Mucosa of stomach (tissue), 1 donor: Measurements from ENCODE around the gene MGAT3.
"Not testable (repeated sequence)": the region's sequence is repeated elsewhere in the genome, so short reads cannot be mapped to it uniquely, and the experiment has no call there.

Experiments
- H3K27me3 ChIP-seq: one replicate; pipeline ENCODE4 v1.7.0; 2013; ENCODE audit warnings: mild to moderate bottlenecking, low read length; ENCODE audit not compliant: control insufficient read depth, insufficient read depth
- H3K36me3 ChIP-seq: one replicate; pipeline ENCODE4 v1.7.0; 2013; ENCODE audit warnings: low read length; ENCODE audit not compliant: control insufficient read depth, insufficient read depth
- H3K4me1 ChIP-seq: one replicate; pipeline ENCODE4 v1.7.0; 2013; ENCODE audit warnings: mild to moderate bottlenecking, low read length; ENCODE audit not compliant: control insufficient read depth, insufficient read depth
- H3K4me3 ChIP-seq: one replicate; pipeline ENCODE4 v1.7.0; 2013; ENCODE audit warnings: low read length
- H3K9ac ChIP-seq: one replicate; pipeline ENCODE4 v1.7.0; 2013; ENCODE audit warnings: mild to moderate bottlenecking, low read length, moderate library complexity
- H3K9me3 ChIP-seq: one replicate; pipeline ENCODE4 v1.7.0; 2013; ENCODE audit warnings: mild to moderate bottlenecking, low read length, moderate library complexity; ENCODE audit not compliant: control insufficient read depth
- donor health status: Pancreatic carcinoma.

MGAT3 gene, protein sequence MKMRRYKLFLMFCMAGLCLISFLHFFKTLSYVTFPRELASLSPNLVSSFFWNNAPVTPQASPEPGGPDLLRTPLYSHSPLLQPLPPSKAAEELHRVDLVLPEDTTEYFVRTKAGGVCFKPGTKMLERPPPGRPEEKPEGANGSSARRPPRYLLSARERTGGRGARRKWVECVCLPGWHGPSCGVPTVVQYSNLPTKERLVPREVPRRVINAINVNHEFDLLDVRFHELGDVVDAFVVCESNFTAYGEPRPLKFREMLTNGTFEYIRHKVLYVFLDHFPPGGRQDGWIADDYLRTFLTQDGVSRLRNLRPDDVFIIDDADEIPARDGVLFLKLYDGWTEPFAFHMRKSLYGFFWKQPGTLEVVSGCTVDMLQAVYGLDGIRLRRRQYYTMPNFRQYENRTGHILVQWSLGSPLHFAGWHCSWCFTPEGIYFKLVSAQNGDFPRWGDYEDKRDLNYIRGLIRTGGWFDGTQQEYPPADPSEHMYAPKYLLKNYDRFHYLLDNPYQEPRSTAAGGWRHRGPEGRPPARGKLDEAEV

DNA sequence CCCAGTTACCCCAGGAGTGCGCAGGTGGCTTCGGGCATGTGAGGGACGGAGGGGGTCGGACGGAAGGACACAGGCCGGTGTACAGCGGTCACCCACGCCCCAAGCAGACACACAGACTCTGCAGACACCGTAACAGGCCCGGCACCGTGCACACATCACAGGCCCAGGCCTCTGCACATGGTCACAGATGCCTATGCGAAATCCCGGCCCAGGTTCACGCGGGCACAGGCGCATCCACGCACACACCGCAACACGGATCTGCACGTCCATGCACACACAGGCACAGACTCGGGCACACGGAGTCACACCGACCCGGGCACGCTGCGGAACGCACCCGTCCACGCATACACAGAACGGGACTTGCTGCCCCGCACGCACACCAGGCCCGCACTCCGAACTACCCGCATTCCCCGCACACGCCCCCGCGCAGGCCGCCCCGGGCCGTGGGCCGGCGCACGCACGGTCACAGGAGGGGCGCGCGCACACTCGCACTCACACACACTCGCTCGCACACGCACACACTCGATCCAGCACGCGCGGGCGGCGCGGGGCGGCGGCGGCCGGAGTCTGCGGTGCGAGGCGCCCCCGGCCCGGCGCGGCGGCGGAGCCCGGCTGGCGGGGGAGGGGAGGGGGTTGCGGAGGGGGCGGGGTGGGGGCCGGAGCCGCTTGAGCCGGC is at the start of gene MGAT3:
MGAT3 (plus strand) TSS at position 491 of the 676 bp plus-strand sequence. CDS start 30,336 bp downstream, outside the sequence.
- Histone ChIP-seq H3K27me3 (peaks cover 35% of the 10 kb centered on the region), H3K9ac (no peak within 1 kb of the TSS), H3K4me3 (no peak within 1 kb of the TSS), H3K4me1 (peaks cover 40% of the 10 kb centered on the region), H3K36me3 (no peaks in the 10 kb centered on the region), H3K9me3 (no peaks in the 10 kb centered on the region)

DNA sequence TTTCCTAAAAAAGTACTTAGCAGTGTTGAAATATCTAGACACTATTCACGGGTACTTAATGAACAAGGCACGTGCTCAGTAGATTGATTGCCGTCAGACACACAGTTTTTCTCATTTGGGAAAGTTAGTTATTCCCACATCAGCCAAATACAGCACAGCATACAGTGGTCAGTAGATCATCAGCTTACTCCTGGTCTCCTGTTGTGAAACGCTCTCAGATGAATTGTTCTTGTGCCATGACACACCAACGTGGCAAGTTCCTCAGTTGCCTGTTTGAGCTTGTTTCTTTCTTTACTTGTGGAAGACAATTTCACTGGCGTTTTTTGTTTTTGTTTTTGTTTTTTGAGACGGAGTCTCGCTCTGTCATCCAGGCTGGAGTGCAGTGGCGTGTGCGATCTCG is 48.6 kb upstream of the MGAT3 start:
- peaks cover 4% of the 10 kb centered on the region for H3K4me1 ChIP-seq
- no peaks in the 10 kb centered on the region for H3K36me3 ChIP-seq
- no peak overlapping the region for H3K9ac ChIP-seq
- no peaks in the 10 kb centered on the region for H3K9me3 ChIP-seq
- no peaks in the 10 kb centered on the region for H3K27me3 ChIP-seq
- H3K4me3 ChIP-seq: no peak overlapping the region

DNA sequence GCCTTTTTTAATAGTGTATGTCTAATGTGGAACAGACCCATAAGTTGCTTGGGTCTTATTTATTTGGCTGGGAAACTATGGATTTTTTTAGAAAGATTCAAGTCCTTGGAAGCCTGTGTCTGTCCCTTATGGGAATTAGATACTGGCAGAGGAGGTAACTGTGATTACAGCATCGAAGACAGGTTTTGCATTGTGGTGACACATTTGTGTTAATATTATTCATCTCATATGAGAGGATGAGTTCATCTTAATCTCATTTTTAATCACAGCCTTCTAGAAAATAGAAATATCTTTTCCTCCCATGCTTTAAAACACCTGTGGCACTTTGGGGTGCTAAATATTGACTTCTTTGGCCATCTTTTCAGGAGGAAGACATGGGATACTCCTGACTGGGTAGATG is 48.0 kb upstream of the MGAT3 start:
- H3K36me3 ChIP-seq: no peaks in the 10 kb centered on the region
- no peaks in the 10 kb centered on the region for H3K9me3 ChIP-seq
- H3K4me3 ChIP-seq: no peak overlapping the region
- peaks cover 4% of the 10 kb centered on the region for H3K4me1 ChIP-seq
- H3K27me3 ChIP-seq: no peaks in the 10 kb centered on the region
- H3K9ac ChIP-seq: no peak overlapping the region

DNA sequence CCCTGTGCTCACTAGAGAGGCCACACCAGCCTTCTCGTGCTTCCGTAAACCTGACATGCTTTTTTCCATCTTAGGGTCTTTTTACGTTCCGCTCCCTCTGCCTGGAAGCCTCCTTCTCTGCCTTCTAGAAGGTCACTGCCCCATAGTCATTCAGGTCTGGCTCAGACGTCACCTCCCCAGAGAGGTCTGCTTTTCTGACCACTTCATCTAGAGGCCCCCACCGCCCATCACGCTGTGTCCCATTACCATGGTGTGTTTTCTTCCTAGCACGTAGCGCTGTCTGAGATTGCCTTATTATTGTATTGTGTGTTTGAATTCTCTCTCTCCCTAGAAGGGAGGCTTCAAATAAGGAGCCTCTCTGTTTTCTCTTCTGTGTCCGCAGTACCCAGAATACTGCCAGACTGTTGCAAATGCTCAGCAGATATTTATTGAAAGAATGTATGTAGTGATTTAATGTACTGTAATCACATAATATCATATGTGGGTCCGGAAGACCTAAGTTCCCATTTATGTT is 47.2 kb upstream of the MGAT3 start:
- Histone ChIP-seq H3K4me1 (peaks cover 4% of the 10 kb centered on the region), H3K9ac (no peak overlapping the region), H3K36me3 (no peaks in the 10 kb centered on the region), H3K9me3 (no peaks in the 10 kb centered on the region), H3K27me3 (no peaks in the 10 kb centered on the region), H3K4me3 (no peak overlapping the region)

DNA sequence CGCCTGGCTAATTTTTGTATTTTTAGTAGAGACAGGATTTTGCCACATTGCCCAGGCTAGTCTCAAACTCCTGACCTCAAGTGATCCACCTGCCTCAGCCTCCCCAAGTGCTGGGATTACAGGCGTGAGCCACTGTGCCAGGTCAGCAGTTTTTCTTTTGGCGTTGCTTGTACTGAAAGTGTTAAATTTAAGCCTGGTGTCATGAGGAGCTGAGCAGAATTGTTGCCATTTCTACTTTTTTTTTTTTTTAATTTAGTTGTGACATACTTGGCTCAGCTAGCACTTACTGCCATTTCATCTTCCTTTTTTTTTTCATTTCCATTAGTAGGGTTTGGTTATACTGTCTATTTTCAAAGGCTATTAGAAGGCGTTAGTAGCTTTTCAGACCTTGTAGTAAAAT is 46.5 kb upstream of the MGAT3 start:
- H3K9ac ChIP-seq: no peak overlapping the region
- H3K9me3 ChIP-seq: no peaks in the 10 kb centered on the region
- peaks cover 4% of the 10 kb centered on the region for H3K4me1 ChIP-seq
- H3K4me3 ChIP-seq: no peak overlapping the region
- no peaks in the 10 kb centered on the region for H3K27me3 ChIP-seq
- H3K36me3 ChIP-seq: no peaks in the 10 kb centered on the region

DNA sequence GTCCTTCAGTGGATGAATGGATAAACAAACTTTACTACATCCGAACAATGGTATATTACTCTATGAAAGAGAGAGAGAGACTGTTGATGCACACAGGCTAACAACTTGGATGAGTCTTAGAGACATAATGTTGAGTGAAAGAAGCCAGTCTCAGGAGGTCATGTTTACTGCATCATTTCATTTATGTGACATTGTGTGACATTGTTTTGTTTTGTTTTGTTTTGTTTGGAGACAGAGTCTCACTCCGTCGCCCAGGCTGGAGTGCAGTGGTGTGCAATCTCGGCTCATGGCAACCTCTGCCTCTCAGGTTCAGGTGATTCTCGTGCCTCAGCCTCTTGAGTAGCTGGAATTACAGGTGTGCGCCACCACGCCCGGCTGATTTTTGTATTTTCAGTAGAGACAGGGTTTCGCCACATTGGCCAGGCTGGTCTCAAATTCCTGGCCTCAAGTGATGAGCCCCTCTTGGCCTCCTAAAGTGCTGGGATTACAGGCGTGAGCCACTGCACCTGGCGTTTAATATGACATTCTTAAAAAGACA is 44.9 kb upstream of the MGAT3 start:
- H3K27me3 ChIP-seq, H3K4me3 ChIP-seq, H3K9ac ChIP-seq, H3K9me3 ChIP-seq, H3K4me1 ChIP-seq: not testable (repeated sequence)
- H3K36me3 ChIP-seq: peaks cover 10% of the 10 kb centered on the region

DNA sequence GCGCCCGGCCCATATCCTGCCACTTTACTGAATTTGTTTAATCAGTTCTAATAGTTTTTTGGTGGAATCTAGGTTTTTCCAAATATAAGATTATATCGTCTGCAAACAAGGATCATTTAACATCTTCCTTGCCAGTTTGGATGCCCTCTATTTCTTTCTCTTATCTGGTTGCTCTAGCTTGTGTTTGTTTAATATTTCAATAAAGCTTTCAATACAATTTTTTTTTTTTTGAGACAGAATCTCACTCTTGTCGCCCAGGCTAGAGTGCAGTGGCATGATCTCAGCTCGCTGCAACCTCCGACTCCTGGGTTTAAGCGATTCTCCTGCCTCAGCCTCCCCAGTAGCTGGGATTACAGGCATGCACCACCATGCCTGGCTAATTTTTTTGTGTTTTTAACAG is 43.6 kb upstream of the MGAT3 start:
- H3K4me1 ChIP-seq, H3K4me3 ChIP-seq, H3K9me3 ChIP-seq, H3K27me3 ChIP-seq, H3K9ac ChIP-seq: not testable (repeated sequence)
- peaks cover 15% of the 10 kb centered on the region for H3K36me3 ChIP-seq

DNA sequence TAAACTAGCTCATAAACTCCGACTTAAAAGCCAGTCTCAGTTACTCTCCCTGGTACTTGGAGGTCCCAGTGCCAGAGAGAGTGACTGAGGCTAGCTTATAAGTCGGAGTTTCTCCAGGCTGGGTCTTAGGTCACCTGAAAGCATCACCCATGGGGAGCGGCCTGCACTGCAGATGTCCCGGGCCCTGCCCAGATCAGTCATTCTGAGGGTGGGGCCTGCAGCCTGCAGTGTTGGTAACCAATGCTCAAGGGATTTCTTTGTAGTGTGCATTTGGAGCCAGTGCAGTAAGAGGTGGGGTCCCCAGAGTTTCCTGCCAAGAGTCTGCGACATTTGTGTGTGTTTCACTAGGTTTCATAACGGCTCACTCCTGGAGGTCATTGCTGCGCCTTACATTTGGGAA is 42.4 kb upstream of the MGAT3 start:
- peaks cover 4% of the 10 kb centered on the region for H3K4me1 ChIP-seq
- H3K4me3 ChIP-seq: no peak overlapping the region
- peaks cover 15% of the 10 kb centered on the region for H3K36me3 ChIP-seq
- no peaks in the 10 kb centered on the region for H3K9me3 ChIP-seq
- H3K9ac ChIP-seq: no peak overlapping the region
- H3K27me3 ChIP-seq: no peaks in the 10 kb centered on the region

DNA sequence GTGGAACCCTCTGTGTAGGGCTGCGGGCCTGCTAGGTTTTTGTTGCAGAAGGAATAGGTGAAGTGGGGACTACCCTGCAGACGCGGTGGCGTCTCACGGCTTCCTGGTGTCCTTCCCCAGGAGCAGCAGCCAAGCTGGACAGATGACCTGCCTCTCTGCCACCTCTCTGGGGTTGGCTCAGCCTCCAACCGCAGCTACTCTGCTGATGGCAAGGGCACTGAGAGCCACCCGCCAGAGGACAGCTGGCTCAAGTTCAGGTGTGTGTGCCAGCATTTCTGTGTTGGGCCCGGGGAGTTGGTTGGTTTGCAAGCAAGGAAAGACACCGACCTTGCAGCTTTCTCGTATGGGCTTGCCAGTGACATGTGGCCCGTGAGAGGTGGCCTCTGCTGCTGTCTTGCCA is 41.9 kb upstream of the MGAT3 start:
- no peak overlapping the region for H3K9ac ChIP-seq
- H3K4me3 ChIP-seq: no peak overlapping the region
- H3K4me1 ChIP-seq: peaks cover 4% of the 10 kb centered on the region
- H3K27me3 ChIP-seq: no peaks in the 10 kb centered on the region
- H3K36me3 ChIP-seq: peaks cover 15% of the 10 kb centered on the region
- H3K9me3 ChIP-seq: no peaks in the 10 kb centered on the region

DNA sequence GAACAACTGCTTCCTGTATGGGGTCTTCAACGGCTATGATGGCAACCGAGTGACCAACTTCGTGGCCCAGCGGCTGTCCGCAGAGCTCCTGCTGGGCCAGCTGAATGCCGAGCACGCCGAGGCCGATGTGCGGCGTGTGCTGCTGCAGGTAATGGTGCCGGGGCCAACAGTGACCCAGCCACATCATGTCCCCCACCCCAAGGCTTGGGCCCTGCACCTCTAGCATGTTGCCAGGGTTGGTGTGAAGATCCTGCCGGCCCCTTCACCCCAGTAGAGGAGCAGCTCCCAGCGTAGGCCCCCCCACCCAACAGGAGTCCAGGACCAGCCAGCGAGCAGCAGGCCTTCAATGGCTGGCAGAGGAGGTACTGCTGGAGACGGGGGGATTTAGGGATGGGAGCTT is 41.3 kb upstream of the MGAT3 start:
- no peaks in the 10 kb centered on the region for H3K27me3 ChIP-seq
- no peak overlapping the region for H3K4me3 ChIP-seq
- peaks cover 15% of the 10 kb centered on the region for H3K36me3 ChIP-seq
- no peaks in the 10 kb centered on the region for H3K9me3 ChIP-seq
- H3K9ac ChIP-seq: no peak overlapping the region
- H3K4me1 ChIP-seq: peaks cover 4% of the 10 kb centered on the region

DNA sequence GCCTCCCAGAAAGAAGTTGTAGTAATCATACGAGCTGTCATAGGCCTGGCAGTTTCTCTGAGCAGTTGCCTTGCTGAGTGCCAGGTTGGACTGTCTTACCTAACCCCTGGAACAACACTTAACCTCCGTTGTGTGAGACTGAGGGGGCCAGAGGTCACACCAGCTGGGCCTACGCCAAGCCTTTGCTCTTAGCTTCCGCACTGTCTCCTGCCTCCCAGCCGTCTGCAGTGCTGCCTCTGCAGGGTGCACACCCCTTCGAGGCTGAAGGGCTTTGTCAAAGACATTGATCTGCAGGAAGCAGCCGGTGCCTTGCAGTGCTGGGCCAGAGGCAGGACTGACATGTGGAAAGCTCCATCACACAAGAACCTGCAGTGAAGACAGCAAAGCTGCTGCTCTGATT is 40.5 kb upstream of the MGAT3 start:
- peaks cover 4% of the 10 kb centered on the region for H3K4me1 ChIP-seq
- H3K36me3 ChIP-seq: peaks cover 19% of the 10 kb centered on the region
- H3K4me3 ChIP-seq: no peak overlapping the region
- H3K9me3 ChIP-seq: no peaks in the 10 kb centered on the region
- H3K9ac ChIP-seq: no peak overlapping the region
- H3K27me3 ChIP-seq: no peaks in the 10 kb centered on the region

DNA sequence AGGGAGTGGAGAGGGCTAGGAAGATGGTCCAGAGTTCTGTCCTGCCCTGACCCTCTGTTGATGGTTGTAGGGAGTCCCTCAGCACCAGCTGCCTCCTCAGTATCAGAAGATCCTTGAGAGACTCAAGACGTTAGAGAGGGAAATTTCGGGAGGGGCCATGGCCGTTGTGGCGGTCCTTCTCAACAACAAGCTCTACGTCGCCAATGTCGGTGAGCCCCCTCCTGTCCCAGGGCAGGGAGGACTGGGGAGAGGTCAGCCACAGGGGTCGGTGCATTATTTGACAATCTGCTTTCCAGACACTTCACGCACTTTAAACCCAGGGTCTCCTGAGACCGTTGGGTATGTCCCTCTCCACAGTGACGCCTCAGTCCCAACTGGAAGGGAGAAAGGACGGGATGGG is 39.2 kb upstream of the MGAT3 start:
- H3K36me3 ChIP-seq: peaks cover 23% of the 10 kb centered on the region
- no peaks in the 10 kb centered on the region for H3K4me1 ChIP-seq

More for the DNA sequence above, 39.2 kb upstream of the MGAT3 start:
- Histone ChIP-seq H3K27me3 (no peaks in the 10 kb centered on the region), H3K9me3 (no peaks in the 10 kb centered on the region), H3K4me3 (no peak overlapping the region), H3K9ac (no peak overlapping the region)
